ENCODE results near the gene SLC13A2.
"Not testable (repeated sequence)": the region's sequence is repeated elsewhere in the genome, so short reads cannot be mapped to it uniquely, and the experiment has no call there.

Gene SLC13A2

GRCh38 chr17:28521311-28522085 lies 48.1 kb downstream of the SLC13A2 start:
- Histone ChIP-seq H3K4me1 (peaks cover 21% of the 10 kb centered on the region), H3K27ac (peak overlapping the region; percentile 33), H3K9ac (no peak overlapping the region), H2AFZ (peak overlapping the region; percentile 60), H3K9me3 (ENCODE audit: control insufficient read depth, low read length) (no peaks in the 10 kb centered on the region), H3K4me2 (ENCODE audit: low read length) (peak overlapping the region; percentile 50), H3K36me3 (ENCODE audit: control insufficient read depth, insufficient read depth, low read length) (no peaks in the 10 kb centered on the region), H3K4me3 (ENCODE audit: low read depth, low read length) (no peak overlapping the region), H3K27me3 (ENCODE audit: control insufficient read depth, insufficient read depth, low read length) (no peaks in the 10 kb centered on the region), H3K79me2 (no peaks in the 10 kb centered on the region)
- no peak for TF ChIP-seq CTCF (IDR thresholded peaks at IDR 0.05)

- not testable (repeated sequence) for H3K9ac ChIP-seq; H2AFZ ChIP-seq; H3K27me3 ChIP-seq (ENCODE audit: control insufficient read depth, insufficient read depth, low read length); H3K79me2 ChIP-seq; H3K4me3 ChIP-seq (ENCODE audit: low read depth, low read length); H3K9me3 ChIP-seq (ENCODE audit: control insufficient read depth, low read length); H3K4me2 ChIP-seq (ENCODE audit: low read length); H3K36me3 ChIP-seq (ENCODE audit: control insufficient read depth, insufficient read depth, low read length); H3K27ac ChIP-seq
- H3K4me1 ChIP-seq: peaks cover 21% of the 10 kb centered on the region
Observed at GRCh38 chr17:28522281-28522680, 48.8 kb downstream of the SLC13A2 start.

DNA sequence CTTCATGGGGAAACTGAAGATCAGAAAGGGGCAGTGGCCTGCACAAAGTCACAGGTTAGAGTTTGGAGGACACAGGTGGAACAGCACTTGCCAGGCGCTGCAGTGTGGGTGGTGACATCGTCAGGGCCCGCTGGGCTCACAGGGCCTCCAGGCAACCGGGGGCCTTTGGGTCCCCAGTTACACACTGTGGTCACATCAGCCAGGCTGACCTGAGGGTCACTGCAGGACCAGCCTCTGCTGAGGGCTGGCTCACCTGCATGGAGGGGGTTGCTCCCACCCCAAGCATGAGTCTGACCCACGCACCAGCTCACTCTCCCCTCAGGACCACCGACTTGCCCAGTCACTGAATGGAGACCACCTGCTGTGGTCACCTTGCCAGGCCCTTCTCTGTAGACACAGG lies 49.7 kb downstream of the SLC13A2 start:
- no peaks in the 10 kb centered on the region for H3K79me2 ChIP-seq
- H3K4me2 ChIP-seq (ENCODE audit: low read length): no peak overlapping the region
- H3K4me3 ChIP-seq (ENCODE audit: low read depth, low read length): no peak overlapping the region
- H3K27me3 ChIP-seq (ENCODE audit: control insufficient read depth, insufficient read depth, low read length): no peaks in the 10 kb centered on the region
- H3K9me3 ChIP-seq (ENCODE audit: control insufficient read depth, low read length): no peaks in the 10 kb centered on the region
- no peak for TF ChIP-seq CTCF (IDR thresholded peaks at IDR 0.05)
- H3K27ac ChIP-seq: no peak overlapping the region
- H3K4me1 ChIP-seq: peaks cover 21% of the 10 kb centered on the region
- no peak overlapping the region for H3K9ac ChIP-seq
- no peaks in the 10 kb centered on the region for H3K36me3 ChIP-seq (ENCODE audit: control insufficient read depth, insufficient read depth, low read length)
- no peak overlapping the region for H2AFZ ChIP-seq

DNA sequence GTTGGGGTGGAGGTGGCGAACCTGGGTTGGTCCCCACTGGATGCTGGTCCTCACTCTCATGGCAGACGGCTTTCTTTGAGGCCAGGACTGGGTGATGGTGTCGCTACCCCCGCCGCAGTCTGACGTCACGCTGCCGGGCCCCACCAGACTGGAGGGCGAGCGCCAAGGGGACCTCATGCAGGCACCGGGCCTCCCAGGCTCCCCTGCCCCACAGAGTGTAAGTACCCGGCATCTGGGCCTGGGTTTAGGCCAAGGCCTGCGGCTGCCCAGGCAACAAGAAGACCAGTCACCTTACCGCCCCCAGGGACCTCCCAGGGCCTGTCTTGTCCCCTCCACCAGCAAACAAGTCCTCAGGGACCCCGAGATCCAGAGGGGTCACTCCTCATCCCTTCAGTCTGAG lies 50.4 kb downstream of the SLC13A2 start:
- no peak overlapping the region for H3K27ac ChIP-seq
- no peak overlapping the region for H3K4me2 ChIP-seq (ENCODE audit: low read length)
- no peak for TF ChIP-seq CTCF (IDR thresholded peaks at IDR 0.05)
- H3K9me3 ChIP-seq (ENCODE audit: control insufficient read depth, low read length): no peaks in the 10 kb centered on the region
- no peak overlapping the region for H3K9ac ChIP-seq
- H2AFZ ChIP-seq: no peak overlapping the region
- H3K27me3 ChIP-seq (ENCODE audit: control insufficient read depth, insufficient read depth, low read length): no peaks in the 10 kb centered on the region
- H3K4me3 ChIP-seq (ENCODE audit: low read depth, low read length): no peak overlapping the region
- peaks cover 21% of the 10 kb centered on the region for H3K4me1 ChIP-seq
- no peaks in the 10 kb centered on the region for H3K36me3 ChIP-seq (ENCODE audit: control insufficient read depth, insufficient read depth, low read length)
- H3K79me2 ChIP-seq: no peaks in the 10 kb centered on the region

DNA sequence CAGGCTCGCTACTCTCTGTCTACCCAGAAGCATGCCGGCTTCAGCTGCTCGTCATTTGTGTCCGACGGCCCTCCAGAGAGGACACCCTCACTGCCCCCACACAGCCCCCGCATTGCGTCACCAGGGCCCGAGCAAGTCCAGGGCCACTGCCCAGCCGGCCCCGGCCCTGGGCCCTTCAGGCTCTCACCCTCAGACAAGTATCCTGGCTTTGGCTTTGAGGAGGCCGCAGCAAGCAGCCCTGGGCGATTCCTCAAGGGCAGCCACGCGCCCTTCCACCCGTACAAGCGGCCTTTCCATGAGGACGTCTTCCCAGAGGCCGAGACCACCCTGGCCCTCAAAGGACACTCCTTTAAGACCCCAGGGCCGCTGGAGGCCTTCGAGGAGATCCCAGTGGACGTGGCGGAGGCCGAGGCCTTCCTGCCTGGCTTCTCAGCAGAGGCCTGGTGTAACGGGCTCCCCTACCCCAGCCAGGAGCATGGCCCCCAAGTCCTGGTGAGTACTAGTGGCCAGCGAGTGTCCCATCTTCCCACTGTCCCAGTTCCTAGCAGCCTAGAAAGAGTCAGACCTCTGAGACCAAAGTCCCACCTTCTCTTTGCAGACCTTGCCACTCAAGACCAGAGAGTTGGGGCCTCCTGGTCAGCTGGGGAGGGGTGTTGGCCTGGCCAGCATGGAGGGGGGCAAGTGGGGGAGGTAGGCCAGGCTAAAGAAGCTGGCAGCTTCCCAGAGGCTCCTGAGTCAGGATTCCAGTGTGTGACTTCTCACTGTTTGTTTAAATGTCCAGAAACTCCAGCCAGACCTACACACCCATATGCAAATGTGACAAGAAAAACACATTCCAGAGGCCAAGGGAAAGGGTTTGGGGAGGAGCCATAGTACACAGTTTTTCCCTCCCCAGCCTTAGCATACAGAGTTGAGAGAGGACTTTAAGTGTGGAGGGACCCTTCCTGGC lies 51.3 kb downstream of the SLC13A2 start:
- H3K36me3 ChIP-seq (ENCODE audit: control insufficient read depth, insufficient read depth, low read length): no peaks in the 10 kb centered on the region
- no peak overlapping the region for H3K4me2 ChIP-seq (ENCODE audit: low read length)
- H3K9me3 ChIP-seq (ENCODE audit: control insufficient read depth, low read length): no peaks in the 10 kb centered on the region
- H3K4me1 ChIP-seq: peaks cover 21% of the 10 kb centered on the region
- no peaks in the 10 kb centered on the region for H3K27me3 ChIP-seq (ENCODE audit: control insufficient read depth, insufficient read depth, low read length)
- H3K27ac ChIP-seq: no peak overlapping the region
- H3K4me3 ChIP-seq (ENCODE audit: low read depth, low read length): no peak overlapping the region
- H3K9ac ChIP-seq: no peak overlapping the region
- peak overlapping the region; percentile 48 for H2AFZ ChIP-seq
- TF ChIP-seq CTCF (IDR thresholded peaks at IDR 0.05): no peak
- H3K79me2 ChIP-seq: no peaks in the 10 kb centered on the region

All from parathyroid adenoma (tissue), 2 donors.